Astrocyte (in vitro differentiated cells and primary cell): ENCODE results near the gene PPIE.

Source experiments
- CTCF ChIP-seq: IDR thresholded peaks from 2 replicates; pipeline ENCODE4 v1.5.1; 2011; ENCODE audit warnings: low read depth, mild to moderate bottlenecking, inconsistent platforms, low read length, moderate library complexity; ENCODE audit not compliant: insufficient read depth
- EZH2 ChIP-seq: IDR thresholded peaks from 2 replicates; pipeline ENCODE4 v1.6.1; 2012; ENCODE audit warnings: mild to moderate bottlenecking, low read length, inconsistent platforms; ENCODE audit not compliant: insufficient read depth

- no peak for TF ChIP-seq CTCF
- no peak for TF ChIP-seq EZH2
These were observed 26.7 kb upstream of the PPIE start for GRCh38 chr1:39711966-39712340.
